GM18907 (cell line): Measurements from ENCODE around the gene MAD1L1.
"Not testable (repeated sequence)": the region's sequence is repeated elsewhere in the genome, so short reads cannot be mapped to it uniquely, and the experiment has no call there.

ENCODE experiments used
- ATAC-seq: cut with Tn5 transposase; IDR thresholded peaks from one replicate; pipeline ENCODE4 v1.9.1; 2021; ENCODE audit warnings: mild to moderate bottlenecking, moderate library complexity; ENCODE audit not compliant: unreplicated experiment

Gene MAD1L1

DNA sequence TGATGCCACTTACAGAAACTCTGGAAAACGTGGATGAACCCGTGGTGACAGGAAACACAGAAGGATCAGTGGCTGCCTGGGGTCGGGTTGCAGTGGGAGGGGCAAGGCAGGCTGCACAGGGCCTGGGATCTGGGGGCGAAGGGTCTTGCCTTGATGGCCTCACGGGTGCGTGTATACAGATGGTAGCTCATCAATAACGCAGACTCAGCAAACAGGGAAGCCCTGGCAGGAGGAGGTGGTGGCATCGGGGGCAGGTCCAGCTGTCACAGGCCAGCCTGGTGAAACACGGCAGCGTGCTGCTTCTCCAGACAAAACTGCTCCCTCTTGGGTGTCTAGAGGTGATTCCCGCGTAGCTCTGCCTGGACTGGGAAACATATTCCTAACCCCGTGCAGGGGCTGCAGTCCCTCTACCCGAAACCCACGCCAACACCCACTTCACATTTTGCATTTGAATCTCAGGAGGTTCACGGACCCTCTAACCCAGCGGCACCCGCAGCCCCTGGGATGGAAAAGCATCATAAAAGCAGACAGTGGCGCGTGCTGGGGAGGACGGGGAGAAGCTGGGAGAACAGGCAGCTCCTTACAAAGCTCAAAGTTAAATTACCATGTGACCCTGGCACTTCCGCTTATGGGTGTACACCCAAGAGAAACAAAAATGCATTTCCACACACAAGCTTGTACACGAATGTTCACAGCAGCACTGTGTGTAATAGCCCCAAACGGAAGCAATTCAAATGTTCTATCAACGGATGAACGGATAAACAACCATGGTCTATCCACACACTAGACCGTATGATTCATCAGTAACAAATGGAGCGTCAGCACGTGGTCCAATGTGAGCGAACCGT is 394.8 kb downstream of the MAD1L1 start:
- not testable (repeated sequence) for ATAC-seq

DNA sequence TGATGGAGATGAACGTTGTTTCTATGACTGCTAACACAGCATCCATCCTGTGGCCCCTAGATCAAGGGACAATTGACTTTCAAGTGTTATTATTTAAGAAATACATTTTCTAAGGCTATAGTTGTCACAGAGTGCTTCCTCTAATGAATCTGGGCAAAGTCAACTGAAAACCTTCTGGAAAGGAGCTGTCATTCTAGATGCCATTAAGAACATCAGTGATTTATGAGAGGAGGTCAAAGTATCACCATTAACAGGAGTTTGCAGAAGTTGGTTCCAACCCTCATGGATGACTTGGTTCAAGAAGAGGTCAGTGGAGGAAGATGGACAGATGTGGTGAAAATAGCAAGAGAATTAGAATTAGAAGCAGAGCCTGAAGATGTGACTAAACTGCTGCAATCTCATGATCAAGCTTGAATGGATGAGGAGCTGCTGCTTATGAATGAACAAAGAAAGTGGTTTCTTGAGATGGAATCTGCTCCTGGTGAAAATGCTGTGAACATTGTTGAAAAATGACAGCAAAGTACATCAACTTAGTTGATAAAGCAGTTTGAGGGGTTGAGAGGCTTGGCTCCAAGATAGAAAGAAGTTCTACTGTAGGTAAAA is 400.7 kb downstream of the MAD1L1 start:
- not testable (repeated sequence) for ATAC-seq

DNA sequence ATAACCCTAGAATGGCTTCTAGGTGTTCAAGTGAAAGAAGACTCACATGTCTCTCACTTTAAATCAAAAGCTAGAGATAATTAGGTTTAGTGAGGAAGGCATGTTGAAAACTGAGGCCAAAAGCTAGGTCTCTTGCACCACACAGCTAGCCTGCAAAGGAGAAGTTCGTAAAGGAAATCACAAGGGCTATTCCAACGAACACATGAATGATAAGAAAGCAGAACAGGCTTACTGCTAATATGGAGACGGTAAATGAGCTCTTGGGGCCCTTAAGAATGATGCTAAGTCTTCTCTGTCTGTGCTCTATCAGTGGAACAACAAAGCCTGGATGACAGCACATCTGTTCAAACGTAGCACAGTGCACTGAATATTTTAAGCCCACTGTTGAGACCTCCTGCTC is 401.3 kb downstream of the MAD1L1 start:
- ATAC-seq: not testable (repeated sequence)

DNA sequence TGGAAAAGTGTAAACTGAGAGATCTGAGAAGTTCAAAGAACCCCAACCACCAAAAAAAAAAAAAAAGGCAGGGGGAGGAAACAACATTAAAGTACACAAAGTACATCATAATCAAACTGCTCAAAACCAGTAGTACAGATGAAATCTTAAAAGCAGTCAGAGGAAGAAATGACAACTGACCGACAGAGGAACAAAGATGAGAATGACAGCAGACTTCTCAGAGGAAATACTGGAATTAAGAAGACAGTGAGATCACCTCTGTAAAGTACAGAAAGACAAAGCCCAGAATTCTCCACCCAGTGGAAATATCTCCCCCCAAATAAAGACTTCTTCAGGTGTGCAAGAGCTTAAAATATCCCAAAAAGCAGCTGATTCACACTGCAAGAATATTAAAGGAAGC is 403.1 kb downstream of the MAD1L1 start:
- not testable (repeated sequence) for ATAC-seq

DNA sequence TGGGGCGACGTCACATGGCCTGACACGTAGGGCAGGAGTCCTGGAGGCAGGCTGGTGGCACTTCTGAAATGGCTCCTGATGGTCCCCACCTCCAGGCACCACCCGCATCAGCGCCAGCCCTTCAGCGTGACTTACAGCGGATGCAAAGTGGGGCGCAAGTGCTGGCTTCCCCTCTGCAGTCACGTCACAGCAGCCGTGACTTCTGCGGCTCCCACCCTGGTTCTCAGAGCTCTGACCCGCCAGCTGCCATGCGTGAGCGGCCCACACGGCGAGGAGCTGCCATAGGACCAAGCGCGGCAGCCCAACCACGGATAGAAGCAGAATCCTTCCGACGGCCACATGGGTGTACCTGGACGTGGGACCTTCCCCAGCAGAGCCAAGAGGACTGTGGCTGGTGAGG is 403.6 kb downstream of the MAD1L1 start:
- ATAC-seq: no peak

DNA sequence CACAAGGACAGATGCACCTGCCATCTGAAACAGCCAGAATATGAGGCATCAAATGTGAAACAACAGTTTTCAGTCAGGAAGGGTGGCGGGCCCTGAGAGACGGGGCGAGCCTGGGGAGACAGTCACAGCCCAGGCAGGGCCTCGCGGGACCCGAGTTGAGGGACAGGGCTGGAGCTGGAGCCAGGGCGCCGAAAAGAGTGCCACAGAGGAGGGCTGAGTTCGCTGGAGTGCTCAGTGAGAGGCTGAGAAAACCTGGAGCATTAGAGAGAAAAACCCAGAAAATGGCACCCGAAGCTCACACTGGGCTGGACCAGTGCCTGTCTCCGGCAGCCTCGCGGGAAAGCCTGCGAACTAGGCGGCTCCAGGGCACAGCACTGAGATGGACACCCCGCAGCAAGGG is 404.6 kb downstream of the MAD1L1 start:
- not testable (repeated sequence) for ATAC-seq

DNA sequence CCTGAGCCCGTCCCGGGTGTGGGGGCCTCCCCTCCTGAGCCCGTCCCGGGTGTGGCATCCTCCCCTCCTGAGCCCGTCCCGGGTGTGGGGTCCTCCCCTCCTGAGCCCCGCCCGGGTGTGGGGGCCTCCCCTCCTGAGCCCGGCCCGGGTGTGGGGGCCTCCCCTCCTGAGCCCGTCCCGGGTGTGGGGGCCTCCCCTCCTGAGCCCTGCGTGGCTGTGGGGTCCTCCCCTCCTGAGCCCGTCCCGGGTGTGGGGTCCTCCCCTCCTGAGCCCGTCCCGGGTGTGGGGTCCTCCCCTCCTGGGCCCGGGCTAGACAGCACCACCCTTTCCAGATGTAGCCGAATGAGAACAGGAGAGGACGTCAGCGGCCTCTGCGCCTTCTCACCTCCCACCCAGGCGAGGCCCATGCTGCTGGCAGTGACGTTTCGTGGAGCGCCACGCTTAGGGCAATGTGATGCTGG is 405.2 kb downstream of the MAD1L1 start:
- not testable (repeated sequence) for ATAC-seq

DNA sequence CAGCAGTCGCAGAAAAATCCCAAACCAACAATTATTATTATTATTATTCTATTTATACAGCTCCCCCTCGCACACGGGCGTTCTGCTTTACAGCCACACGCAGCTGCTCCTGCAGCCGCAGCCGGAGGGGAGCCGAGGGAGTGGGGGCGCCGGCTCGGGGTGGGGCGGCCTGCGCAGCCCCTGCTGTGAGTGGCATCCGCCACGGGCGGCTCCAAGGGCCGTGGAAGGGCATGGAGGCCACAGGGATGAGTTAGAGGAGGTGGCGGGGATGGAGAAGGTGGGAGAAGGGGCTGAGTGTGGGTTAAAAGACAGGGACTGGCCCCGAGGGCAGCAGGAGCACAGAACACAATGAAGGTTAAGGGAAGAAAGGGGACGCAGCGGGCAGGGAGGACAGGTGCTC is 405.8 kb downstream of the MAD1L1 start:
- ATAC-seq: not testable (repeated sequence)

DNA sequence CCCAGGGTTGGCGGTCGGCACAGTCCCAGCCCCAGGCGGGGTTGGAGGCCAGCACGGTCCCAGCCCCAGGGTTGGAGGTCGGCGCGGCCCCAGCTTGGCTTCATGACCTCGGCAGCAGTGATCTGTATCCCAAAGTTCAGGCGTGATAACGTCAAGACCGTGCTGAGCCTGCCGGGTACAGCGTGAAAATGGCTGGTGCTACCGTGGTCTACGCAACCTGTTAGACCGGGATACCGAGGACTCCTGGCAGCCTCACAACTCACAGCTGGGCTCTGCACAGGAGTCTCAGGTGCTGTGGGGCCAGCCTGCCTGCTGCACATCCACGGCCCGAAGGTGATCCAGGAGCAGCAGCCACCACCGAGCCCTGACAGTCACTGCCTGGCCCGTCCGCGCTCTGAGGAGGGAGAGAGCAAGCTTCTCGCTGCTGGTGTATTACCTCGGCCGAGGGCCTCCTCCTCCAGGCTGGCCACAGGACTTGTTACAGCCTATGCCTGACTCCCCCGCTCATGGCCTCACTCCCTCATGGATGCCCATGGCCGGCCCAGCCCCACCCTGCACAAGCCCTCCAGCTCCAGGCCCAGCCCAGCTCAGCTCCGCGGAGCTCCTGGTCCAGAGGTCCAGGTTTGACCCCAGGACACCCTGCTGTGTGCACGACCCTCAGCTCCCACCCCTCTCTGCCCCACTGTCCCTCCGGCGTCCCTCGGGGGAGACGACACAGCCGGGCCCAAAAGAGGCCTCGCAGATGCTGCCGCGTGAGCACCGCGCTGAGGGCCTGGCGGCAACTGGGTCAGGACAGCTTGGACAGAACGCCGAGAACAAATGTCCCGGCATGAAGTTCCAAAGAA is 406.6 kb downstream of the MAD1L1 start:
- ATAC-seq: no peak

DNA sequence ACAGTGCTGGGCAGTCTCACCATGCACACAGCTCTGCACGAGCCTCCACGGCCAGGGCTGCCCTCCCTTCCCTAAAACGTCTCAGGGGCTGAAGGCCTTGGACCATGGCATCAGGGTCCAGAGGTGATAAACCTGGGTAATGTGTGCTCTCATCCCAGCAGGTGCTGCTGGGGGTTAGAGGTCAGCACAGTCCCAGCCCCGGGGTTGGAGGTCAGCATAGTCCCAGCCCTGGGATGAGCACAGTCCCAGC is 407.2 kb downstream of the MAD1L1 start:
- not testable (repeated sequence) for ATAC-seq

DNA sequence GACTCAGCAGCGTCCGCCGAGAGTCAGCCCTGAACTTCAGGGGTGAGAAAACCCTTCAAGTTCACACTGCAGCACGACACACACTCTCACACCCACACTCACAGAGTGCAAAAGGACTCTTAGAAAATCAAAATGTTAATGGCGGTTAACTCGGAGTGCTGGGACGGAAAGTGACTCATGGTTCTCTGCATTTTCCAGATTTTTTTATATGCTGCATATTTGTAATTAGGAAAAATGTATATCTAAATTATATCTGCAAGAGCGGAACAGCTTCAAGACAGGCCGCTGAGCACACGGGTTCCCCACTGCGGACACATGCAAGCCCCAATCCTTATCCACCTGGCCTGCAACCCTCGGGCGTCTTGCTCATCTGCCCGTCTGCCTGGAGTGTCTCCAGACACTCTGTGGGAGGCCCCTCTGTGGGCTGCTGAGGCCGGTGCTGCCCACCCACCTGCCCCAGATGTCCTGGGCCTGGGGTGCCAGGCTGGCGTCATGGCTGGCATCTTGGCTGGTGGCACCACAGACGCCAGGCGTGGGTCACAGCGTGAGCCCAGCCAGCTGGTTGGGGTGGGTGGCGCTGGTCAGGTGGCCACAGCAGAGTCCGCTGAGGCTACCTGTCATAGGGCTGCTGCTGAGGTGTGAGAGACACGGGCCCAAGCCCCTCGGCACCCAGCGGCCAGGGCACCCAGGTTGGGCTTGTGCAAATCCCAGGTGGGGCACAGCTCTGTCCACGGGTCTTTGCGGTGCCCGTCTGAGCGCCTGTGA is 407.7 kb downstream of the MAD1L1 start:
- not testable (repeated sequence) for ATAC-seq

DNA sequence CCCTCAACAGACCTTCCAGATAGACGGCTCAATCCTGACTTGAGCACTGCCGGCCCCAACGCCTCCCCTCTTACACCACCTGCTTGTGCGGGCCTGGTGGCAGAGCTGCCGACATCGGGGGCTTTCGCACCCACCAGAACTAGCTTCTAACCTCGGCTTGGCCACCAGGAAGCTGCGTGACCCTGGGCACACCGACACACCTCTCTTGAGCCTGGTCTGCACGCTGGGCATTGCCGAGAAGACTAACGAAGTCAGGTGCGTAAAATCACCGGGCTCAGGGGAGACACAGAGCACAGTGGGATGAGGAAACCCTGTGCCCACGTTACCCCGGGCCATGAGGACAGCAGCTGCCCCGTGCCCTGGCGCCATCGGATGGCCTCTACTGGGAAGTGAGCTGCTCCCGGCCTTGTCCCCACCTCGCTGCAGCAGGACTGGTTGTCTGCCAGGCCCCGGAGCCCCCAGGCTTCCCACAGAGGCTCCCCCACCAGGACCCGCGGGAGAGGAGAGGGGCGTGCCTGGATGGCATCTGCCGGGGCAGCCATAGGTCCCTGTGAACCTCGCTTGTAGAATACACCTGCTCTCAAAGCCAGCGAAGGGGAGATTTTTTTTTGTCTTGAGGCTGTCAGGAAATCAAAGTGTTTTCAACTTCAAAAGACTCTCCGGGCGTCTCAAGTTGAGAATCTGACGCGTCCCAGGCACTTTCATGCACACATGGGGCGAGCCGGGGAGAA is 408.4 kb downstream of the MAD1L1 start:
- not testable (repeated sequence) for ATAC-seq

DNA sequence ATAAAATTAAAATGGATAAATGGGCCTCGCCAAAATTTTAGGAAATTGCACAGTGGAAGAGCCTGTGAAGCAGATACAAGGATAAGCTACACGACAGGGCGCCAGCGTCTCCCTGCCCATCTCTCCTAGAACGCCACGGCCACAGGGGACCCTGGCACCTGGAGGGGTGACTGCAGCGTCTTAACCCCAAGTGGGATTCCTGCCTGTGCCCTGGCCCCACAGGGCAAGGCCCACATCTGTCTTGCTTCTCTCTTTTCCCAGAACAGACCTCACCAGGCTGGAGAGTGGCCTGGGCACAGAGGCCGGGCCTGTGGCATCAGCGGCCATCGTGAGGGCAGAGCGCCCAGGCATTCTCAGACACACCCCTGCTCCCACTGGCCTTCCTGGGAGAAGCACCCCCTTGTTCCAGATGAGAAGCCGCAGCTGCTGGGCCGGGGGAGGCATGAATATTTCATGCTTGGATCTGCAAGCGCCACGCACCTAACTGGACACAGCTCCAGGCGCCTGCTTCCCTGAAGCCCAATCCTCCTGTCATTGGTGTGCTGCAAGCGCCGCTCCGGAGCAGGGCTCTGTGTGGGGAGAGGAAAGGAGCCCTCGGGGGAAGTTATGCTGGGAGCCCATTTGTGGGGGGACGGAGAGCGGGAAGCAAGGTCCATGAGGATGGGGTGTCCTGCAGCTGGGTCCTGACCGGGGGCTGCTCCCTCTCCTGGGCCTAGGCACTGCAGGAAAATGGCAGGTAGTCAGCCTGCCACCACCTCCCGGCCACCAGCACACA is 409.2 kb downstream of the MAD1L1 start:
- ATAC-seq: no peak

DNA sequence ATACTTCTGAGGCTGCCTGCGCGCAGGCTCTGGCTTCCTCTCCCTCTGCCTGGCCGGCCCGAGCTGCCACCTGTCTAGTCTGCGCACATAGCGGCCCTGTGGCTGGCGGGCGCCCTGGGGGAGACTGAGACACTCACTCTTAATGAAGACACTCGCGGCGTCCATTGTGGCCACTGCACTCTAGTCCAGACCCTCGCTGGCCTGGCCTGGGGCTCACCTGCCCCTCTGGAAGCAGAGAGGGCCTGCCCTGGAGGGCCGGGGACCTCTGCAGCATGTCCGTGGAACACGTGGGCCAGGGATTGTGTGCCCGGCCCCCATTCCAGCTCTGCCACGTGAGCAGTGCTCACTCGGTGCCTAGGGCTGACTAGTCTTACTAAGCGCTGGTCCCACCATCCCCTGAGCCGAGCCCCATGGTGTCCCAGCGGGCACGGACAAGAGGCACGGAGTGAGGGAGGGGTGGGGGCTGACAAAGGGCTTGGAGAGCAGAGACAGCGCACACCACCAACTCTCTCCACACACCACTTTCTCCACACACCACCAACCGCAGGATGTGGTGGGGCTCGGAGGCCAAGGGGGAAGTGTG is 413.4 kb downstream of the MAD1L1 start:
- no peak for ATAC-seq

DNA sequence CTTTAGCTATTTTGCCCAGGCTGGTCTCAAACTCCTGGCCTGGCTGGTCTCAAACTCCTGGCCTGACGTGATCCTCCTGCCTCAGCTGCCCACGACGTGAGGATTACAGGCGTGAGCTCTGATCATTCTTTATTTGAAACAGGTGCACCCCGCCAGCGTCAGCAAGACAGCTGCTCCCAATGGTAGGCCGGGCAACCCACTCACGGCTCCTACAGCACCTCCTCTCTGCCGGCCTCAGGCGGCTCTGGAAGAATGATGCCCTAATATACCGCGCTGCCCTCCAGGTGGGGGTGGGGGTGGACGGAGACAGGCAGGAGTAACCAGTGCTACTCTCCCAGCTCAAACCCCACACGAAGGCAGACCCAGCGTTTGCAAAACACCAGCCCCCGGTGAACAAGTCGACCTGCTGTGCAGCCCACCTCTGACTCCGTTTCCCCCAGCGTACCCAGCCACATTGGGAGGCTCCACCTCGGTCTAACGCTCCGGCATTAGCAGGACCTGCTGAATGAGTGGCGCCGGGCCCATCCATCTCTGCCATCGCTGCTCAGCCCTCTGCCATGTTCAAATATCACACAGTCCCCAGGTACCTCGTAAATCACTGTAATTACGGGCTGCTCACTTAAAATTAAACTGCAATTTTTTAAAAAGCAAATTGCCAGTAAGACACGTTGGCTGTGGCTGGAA is 414.0 kb downstream of the MAD1L1 start:
- no peak for ATAC-seq

DNA sequence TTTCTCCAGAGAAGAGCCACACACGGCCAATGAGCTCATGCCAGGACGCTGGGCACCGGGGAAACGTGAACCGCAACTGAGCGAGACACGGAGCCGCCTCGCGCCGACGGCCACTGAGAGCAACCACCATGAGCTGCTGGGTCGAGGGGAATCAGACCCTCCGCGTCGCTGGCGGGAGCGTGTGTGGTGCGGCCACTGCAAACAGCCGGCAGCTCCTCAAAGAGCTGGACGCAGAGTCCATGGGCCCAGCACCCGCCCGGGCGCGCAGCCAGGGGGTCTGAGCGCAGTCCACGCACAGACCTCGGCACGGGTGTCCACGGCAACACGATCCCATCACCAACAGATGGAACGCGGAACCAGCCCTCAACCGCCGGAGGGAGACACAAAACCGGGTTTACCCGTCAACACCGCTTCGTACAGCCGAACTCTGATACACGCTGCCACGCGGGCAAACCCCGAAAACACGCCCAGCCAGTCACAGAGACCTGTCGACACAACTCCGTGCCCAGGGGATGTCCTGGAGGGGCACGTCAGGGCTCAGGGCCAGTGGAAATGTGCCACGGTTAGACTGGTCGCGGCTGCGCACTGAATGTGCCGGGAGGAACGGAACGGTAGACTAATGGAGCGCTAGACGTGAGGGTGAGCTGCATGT is 415.6 kb downstream of the MAD1L1 start:
- ATAC-seq: no peak

DNA sequence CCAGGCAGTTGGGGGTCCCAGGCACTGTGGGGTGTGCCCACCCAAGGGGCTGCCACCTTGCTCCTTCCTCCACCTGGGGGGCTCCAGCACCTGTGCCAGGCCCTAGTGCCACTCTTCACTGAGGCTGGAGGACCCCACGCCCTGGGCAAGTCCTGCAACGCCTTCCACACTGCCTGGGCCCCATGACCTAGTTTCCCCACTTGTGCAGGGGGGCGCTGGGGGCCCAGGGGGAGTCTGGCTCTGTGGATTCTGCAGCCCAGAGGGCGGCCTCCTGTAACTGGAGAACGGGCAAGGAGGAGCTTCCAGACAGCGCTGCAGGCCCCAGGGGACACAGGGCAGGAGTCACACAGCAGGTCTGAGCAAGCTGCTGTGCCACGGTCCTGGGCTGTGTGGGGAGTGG is 416.3 kb downstream of the MAD1L1 start:
- not testable (repeated sequence) for ATAC-seq
